ENCODE measurements around the gene PIP4K2C.

- no peak for TF ChIP-seq CTCF (IDR thresholded peaks at IDR 0.05)
- TF ChIP-seq POLR2A (IDR thresholded peaks at IDR 0.05): no peak
Measured at GRCh38 chr12:57624441-57625220, 33.6 kb downstream of the PIP4K2C start.
